Measurements from ENCODE around the gene TSPAN9.

The TSPAN9 gene

GRCh38 chr12:3076730-3077571 is at the start of gene TSPAN9:
TSPAN9 (plus strand) TSS chr12:3077379; CDS start chr12:3201194, 123,815 bp downstream.
- peak; percentile 44 for DNase-seq

- no peak for DNase-seq
Observed at GRCh38 chr12:3028108-3028507, 49.1 kb upstream of the TSPAN9 start.

GRCh38 chr12:3030821-3031429 is 46.3 kb upstream of the TSPAN9 start:
- DNase-seq: no peak

- no peak for DNase-seq
Observed at GRCh38 chr12:3032161-3032560, 45.0 kb upstream of the TSPAN9 start.

GRCh38 chr12:3032770-3033538 is 44.2 kb upstream of the TSPAN9 start:
- no peak for DNase-seq

- no peak for DNase-seq
Observed at GRCh38 chr12:3033539-3033867, 43.7 kb upstream of the TSPAN9 start.

- DNase-seq: peak; percentile 75
Observed at GRCh38 chr12:3034067-3034750, 43.0 kb upstream of the TSPAN9 start.

- no peak for DNase-seq
Observed at GRCh38 chr12:3035171-3035570, 42.0 kb upstream of the TSPAN9 start.

- DNase-seq: peak; percentile 85
Observed at GRCh38 chr12:3035815-3036702, 41.1 kb upstream of the TSPAN9 start.

GRCh38 chr12:3036901-3037600 is 40.1 kb upstream of the TSPAN9 start:
- DNase-seq: no peak

GRCh38 chr12:3038166-3038565 is 39.0 kb upstream of the TSPAN9 start:
- no peak for DNase-seq

GRCh38 chr12:3038926-3039510 is 38.2 kb upstream of the TSPAN9 start:
- no peak for DNase-seq

- DNase-seq: no peak
Observed at GRCh38 chr12:3040026-3040656, 37.0 kb upstream of the TSPAN9 start.

GRCh38 chr12:3040663-3041544 is 36.3 kb upstream of the TSPAN9 start:
- no peak for DNase-seq

GRCh38 chr12:3041558-3042164 is 35.5 kb upstream of the TSPAN9 start:
- peak; percentile 92 for DNase-seq

GRCh38 chr12:3042394-3042793 is 34.8 kb upstream of the TSPAN9 start:
- no peak for DNase-seq

GRCh38 chr12:3042826-3043225 is 34.4 kb upstream of the TSPAN9 start:
- DNase-seq: no peak

- no peak for DNase-seq
Observed at GRCh38 chr12:3043406-3043805, 33.8 kb upstream of the TSPAN9 start.

GRCh38 chr12:3044141-3044630 is 33.0 kb upstream of the TSPAN9 start:
- no peak for DNase-seq
